ENCODE measurements around the gene CMIP.

CMIP gene

GRCh38 chr16:81558444-81559175, 114.0 kb downstream of the CMIP start:
- TF ChIP-seq L3MBTL2 (conservative IDR thresholded peaks at IDR 0.05) (no peak), SP1 (IDR thresholded peaks at IDR 0.05) (no peak), TARDBP (IDR thresholded peaks at IDR 0.05) (no peak), HDGF (IDR thresholded peaks at IDR 0.05; ENCODE audit: borderline replicate concordance) (no peak), ZNF384 (IDR thresholded peaks at IDR 0.05) (no peak), FOXA1 (IDR thresholded peaks at IDR 0.05) (no peak), SUZ12 (IDR thresholded peaks at IDR 0.05) (no peak), FOXK2 (IDR thresholded peaks at IDR 0.05) (no peak), BHLHE40 (IDR thresholded peaks at IDR 0.05; ENCODE audit: borderline replicate concordance) (no peak), NFRKB (IDR thresholded peaks at IDR 0.05) (no peak), CTBP1 (IDR thresholded peaks at IDR 0.05; ENCODE audit: borderline replicate concordance) (no peak), ARNT (IDR thresholded peaks at IDR 0.05) (no peak), LEF1 (IDR thresholded peaks at IDR 0.05; ENCODE audit: borderline replicate concordance) (no peak), FOXM1 (IDR thresholded peaks at IDR 0.05; ENCODE audit: borderline replicate concordance) (no peak), ELF4 (IDR thresholded peaks at IDR 0.05) (no peak)
- TF ChIP-seq, protein P1, sequence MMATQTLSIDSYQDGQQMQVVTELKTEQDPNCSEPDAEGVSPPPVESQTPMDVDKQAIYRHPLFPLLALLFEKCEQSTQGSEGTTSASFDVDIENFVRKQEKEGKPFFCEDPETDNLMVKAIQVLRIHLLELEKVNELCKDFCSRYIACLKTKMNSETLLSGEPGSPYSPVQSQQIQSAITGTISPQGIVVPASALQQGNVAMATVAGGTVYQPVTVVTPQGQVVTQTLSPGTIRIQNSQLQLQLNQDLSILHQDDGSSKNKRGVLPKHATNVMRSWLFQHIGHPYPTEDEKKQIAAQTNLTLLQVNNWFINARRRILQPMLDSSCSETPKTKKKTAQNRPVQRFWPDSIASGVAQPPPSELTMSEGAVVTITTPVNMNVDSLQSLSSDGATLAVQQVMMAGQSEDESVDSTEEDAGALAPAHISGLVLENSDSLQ (IDR thresholded peaks at IDR 0.05) = no peak
- CTCF ChIA-PET = no interaction called here
- POLR2A ChIA-PET = no interaction called here
- no peak for DNase-seq (ENCODE audit: extremely low spot score)

- TF ChIP-seq TARDBP (IDR thresholded peaks at IDR 0.05) (no peak), ARNT (IDR thresholded peaks at IDR 0.05) (no peak), FOXA1 (IDR thresholded peaks at IDR 0.05) (no peak), NFRKB (IDR thresholded peaks at IDR 0.05) (no peak), SP1 (IDR thresholded peaks at IDR 0.05) (no peak), FOXK2 (IDR thresholded peaks at IDR 0.05) (no peak), HDGF (IDR thresholded peaks at IDR 0.05; ENCODE audit: borderline replicate concordance) (no peak), ELF4 (IDR thresholded peaks at IDR 0.05) (no peak), SUZ12 (IDR thresholded peaks at IDR 0.05) (no peak), ZNF384 (IDR thresholded peaks at IDR 0.05) (no peak), FOXM1 (IDR thresholded peaks at IDR 0.05; ENCODE audit: borderline replicate concordance) (no peak), BHLHE40 (IDR thresholded peaks at IDR 0.05; ENCODE audit: borderline replicate concordance) (no peak), CTBP1 (IDR thresholded peaks at IDR 0.05; ENCODE audit: borderline replicate concordance) (no peak), LEF1 (IDR thresholded peaks at IDR 0.05; ENCODE audit: borderline replicate concordance) (no peak), L3MBTL2 (conservative IDR thresholded peaks at IDR 0.05) (no peak)
- TF ChIP-seq, protein P1 (IDR thresholded peaks at IDR 0.05) = no peak
- ChIA-PET POLR2A (no interaction called here), CTCF (no interaction called here)
- DNase-seq (ENCODE audit: extremely low spot score) = no peak
These were observed 116.5 kb downstream of the CMIP start for GRCh38 chr16:81560979-81561657.

- ChIA-PET POLR2A (no interaction called here), CTCF (no interaction called here)
- TF ChIP-seq FOXM1 (IDR thresholded peaks at IDR 0.05; ENCODE audit: borderline replicate concordance) = no peak
- DNase-seq (ENCODE audit: extremely low spot score) = no peak
These were observed 117.7 kb downstream of the CMIP start for GRCh38 chr16:81562174-81562849.

DNA sequence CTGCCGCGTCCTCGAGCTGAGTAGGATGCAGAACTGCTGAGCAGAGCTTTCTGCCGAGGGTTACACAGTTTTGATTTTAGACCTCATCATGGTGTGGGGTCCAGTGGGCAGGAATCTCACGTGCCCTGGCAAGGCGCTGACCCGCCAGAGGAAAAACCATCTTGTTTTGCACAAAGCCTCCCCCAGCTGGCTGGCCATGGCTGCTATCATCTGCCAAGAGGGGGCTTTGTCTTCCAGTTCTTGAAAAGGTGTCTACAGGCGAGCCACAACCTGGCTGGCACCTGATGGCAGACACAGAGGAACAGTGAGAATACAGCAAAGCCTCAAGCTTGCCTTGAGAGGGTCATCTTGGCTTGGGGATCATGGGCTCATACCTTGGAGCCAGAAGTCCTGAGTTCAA, 118.3 kb downstream of the CMIP start:
- POLR2A ChIA-PET = no interaction called here
- DNase-seq (ENCODE audit: extremely low spot score) = no peak
- CTCF ChIA-PET = no interaction called here
- TF ChIP-seq BHLHE40 (IDR thresholded peaks at IDR 0.05; ENCODE audit: borderline replicate concordance) (no peak), SUZ12 (IDR thresholded peaks at IDR 0.05) (no peak), SP1 (IDR thresholded peaks at IDR 0.05) (no peak), L3MBTL2 (conservative IDR thresholded peaks at IDR 0.05) (no peak), ZNF384 (IDR thresholded peaks at IDR 0.05) (no peak), ARNT (IDR thresholded peaks at IDR 0.05) (no peak), FOXA1 (IDR thresholded peaks at IDR 0.05) (no peak), FOXK2 (IDR thresholded peaks at IDR 0.05) (no peak), LEF1 (IDR thresholded peaks at IDR 0.05; ENCODE audit: borderline replicate concordance) (no peak), CTBP1 (IDR thresholded peaks at IDR 0.05; ENCODE audit: borderline replicate concordance) (no peak), NFRKB (IDR thresholded peaks at IDR 0.05) (no peak), TARDBP (IDR thresholded peaks at IDR 0.05) (no peak), FOXM1 (IDR thresholded peaks at IDR 0.05; ENCODE audit: borderline replicate concordance) (no peak), ELF4 (IDR thresholded peaks at IDR 0.05) (no peak), HDGF (IDR thresholded peaks at IDR 0.05; ENCODE audit: borderline replicate concordance) (no peak)
- TF ChIP-seq, protein P1 (IDR thresholded peaks at IDR 0.05) = no peak

DNA sequence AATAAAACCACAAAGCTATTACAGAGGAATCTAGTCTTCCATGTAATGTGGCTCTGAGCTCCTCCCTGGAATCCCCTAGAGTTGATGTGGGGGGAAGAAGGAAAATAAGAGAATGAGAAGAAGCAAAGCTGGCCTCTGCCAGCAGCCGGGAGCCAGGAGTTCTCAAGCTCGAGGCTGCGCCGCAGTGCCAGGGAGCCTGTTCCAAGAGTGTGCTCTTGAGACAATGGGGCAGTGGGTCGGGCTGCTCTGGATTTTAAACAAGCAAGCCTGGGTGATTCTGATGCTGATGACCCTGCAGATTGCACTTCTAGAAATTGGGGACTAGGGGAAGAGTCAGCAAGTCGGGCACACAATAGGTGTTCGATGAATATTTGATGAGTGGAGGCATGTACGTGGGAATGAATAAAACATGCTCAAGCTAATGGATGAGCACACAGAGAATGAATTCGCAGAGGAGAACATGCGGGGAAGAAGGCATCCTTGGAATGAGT, 119.9 kb downstream of the CMIP start:
- ChIA-PET CTCF (no interaction called here), POLR2A (no interaction called here)
- no peak for DNase-seq (ENCODE audit: extremely low spot score)
- no peak for TF ChIP-seq FOXK2 (IDR thresholded peaks at IDR 0.05)
- no peak for TF ChIP-seq FOXM1 (IDR thresholded peaks at IDR 0.05; ENCODE audit: borderline replicate concordance)
- TF ChIP-seq ELF4 (IDR thresholded peaks at IDR 0.05) = no peak
- TF ChIP-seq BHLHE40 (IDR thresholded peaks at IDR 0.05; ENCODE audit: borderline replicate concordance) = no peak
- TF ChIP-seq ZNF384 (IDR thresholded peaks at IDR 0.05) = no peak
- TF ChIP-seq L3MBTL2 (conservative IDR thresholded peaks at IDR 0.05) = no peak
- TF ChIP-seq, protein P1 (IDR thresholded peaks at IDR 0.05) = no peak
- TF ChIP-seq HDGF (IDR thresholded peaks at IDR 0.05; ENCODE audit: borderline replicate concordance) = no peak
- TF ChIP-seq ARNT (IDR thresholded peaks at IDR 0.05) = no peak
- TF ChIP-seq TARDBP (IDR thresholded peaks at IDR 0.05) = no peak
- no peak for TF ChIP-seq LEF1 (IDR thresholded peaks at IDR 0.05; ENCODE audit: borderline replicate concordance)
